ENCODE measurements around the gene C20orf96. TPM values are rescaled to one million over a fixed set of nuclear protein-coding genes. Genes with fewer than 3 reads are reported as not detected.
A peak's percentile ranks its signal among the peaks of the same experiment; 100 is the strongest.

Gene C20orf96
- total and polyA plus RNA-seq, 2 experiments from 2014 or later = 0.32 to 4.5 TPM

- Histone ChIP-seq H3K4me3 (peak overlapping the region; percentile 62), H3K27ac (0 out of 2 replicates have a peak overlapping the region, but pooled peaks have one; percentile 14), H2AFZ (peak overlapping the region; percentile 44), H3K36me3 (ENCODE audit: low read depth) (no peaks in the 10 kb centered on the region), H3K9me3 (ENCODE audit: low read depth) (no peaks in the 10 kb centered on the region), H4K20me1 (ENCODE audit: insufficient read depth) (no peaks in the 10 kb centered on the region), H3K79me2 (ENCODE audit: insufficient read depth) (no peaks in the 10 kb centered on the region), H3K9me2 (ENCODE audit: insufficient read depth) (no peaks in the 10 kb centered on the region), H3K27me3 (replicated peaks; ENCODE audit: insufficient read depth) (no peaks in the 10 kb centered on the region), H3K9ac (peak overlapping the region; percentile 55), H3K4me1 (ENCODE audit: insufficient read depth) (no peaks in the 10 kb centered on the region), H3K4me2 (ENCODE audit: unreplicated experiment) (peak overlapping the region; percentile 51), H3F3A (ENCODE audit: insufficient read depth) (no peaks in the 10 kb centered on the region)
- peak; percentile 77 for DNase-seq
- no peak for TF ChIP-seq EZH2phosphoT487 (IDR thresholded peaks at IDR 0.05; ENCODE audit: insufficient read depth, low read depth)
- in situ Hi-C loops (cut with MboI) = no loop called here
- WGBS, 2 experiments (ENCODE audit: low coverage in 1 of 2, low lambda C conversion rate in 2 of 2, missing lambda C conversion rate in 2 of 2) = 44 to 46% methylated on average over 29 to 80 of the region's 88 CpGs
Measured at GRCh38 chr20:278607-279571, 11.7 kb downstream of the C20orf96 start.

- WGBS, 2 experiments (ENCODE audit: low coverage in 1 of 2, low lambda C conversion rate in 2 of 2, missing lambda C conversion rate in 2 of 2) = 78 to 84% methylated on average over 5 of the region's 5 CpGs
- Histone ChIP-seq H3K4me2 (ENCODE audit: unreplicated experiment) (no peak overlapping the region), H3K4me3 (no peak overlapping the region), H3K9me3 (ENCODE audit: low read depth) (no peaks in the 10 kb centered on the region), H3K27me3 (replicated peaks; ENCODE audit: insufficient read depth) (no peaks in the 10 kb centered on the region), H4K20me1 (ENCODE audit: insufficient read depth) (no peaks in the 10 kb centered on the region), H3F3A (ENCODE audit: insufficient read depth) (no peaks in the 10 kb centered on the region), H3K36me3 (ENCODE audit: low read depth) (no peaks in the 10 kb centered on the region), H3K9me2 (ENCODE audit: insufficient read depth) (no peaks in the 10 kb centered on the region), H2AFZ (no peak overlapping the region), H3K9ac (no peak overlapping the region), H3K4me1 (ENCODE audit: insufficient read depth) (no peaks in the 10 kb centered on the region), H3K27ac (no peak overlapping the region), H3K79me2 (ENCODE audit: insufficient read depth) (no peaks in the 10 kb centered on the region)
- no peak for TF ChIP-seq EZH2phosphoT487 (IDR thresholded peaks at IDR 0.05; ENCODE audit: insufficient read depth, low read depth)
- in situ Hi-C loops (cut with MboI) = no loop called here
- DNase-seq = no peak
Measured at GRCh38 chr20:278181-278580, 12.4 kb downstream of the C20orf96 start.

- H3K79me2 ChIP-seq (ENCODE audit: insufficient read depth) = no peaks in the 10 kb centered on the region
- H3K4me1 ChIP-seq (ENCODE audit: insufficient read depth) = no peaks in the 10 kb centered on the region
- in situ Hi-C loops (cut with MboI) = no loop called here
- no peaks in the 10 kb centered on the region for H3K36me3 ChIP-seq (ENCODE audit: low read depth)
- no peaks in the 10 kb centered on the region for H3F3A ChIP-seq (ENCODE audit: insufficient read depth)
- no peak overlapping the region for H2AFZ ChIP-seq
- no peaks in the 10 kb centered on the region for H3K9me2 ChIP-seq (ENCODE audit: insufficient read depth)
- H3K27ac ChIP-seq = no peak overlapping the region
- no peaks in the 10 kb centered on the region for H3K27me3 ChIP-seq (replicated peaks; ENCODE audit: insufficient read depth)
- no peak for TF ChIP-seq EZH2phosphoT487 (IDR thresholded peaks at IDR 0.05; ENCODE audit: insufficient read depth, low read depth)
- TF ChIP-seq EZH2 (IDR thresholded peaks at IDR 0.05; ENCODE audit: insufficient read depth, poor library complexity, severe bottlenecking) = no peak
- no peak overlapping the region for H3K9ac ChIP-seq
- DNase-seq = no peak
- no peaks in the 10 kb centered on the region for H3K9me3 ChIP-seq (ENCODE audit: low read depth)
- WGBS, 2 experiments (ENCODE audit: low coverage in 1 of 2, low lambda C conversion rate in 2 of 2, missing lambda C conversion rate in 2 of 2) = 33 to 47% methylated on average over 2 to 3 of the region's 3 CpGs
- H4K20me1 ChIP-seq (ENCODE audit: insufficient read depth) = no peaks in the 10 kb centered on the region
- no peak overlapping the region for H3K4me3 ChIP-seq
- no peak overlapping the region for H3K4me2 ChIP-seq (ENCODE audit: unreplicated experiment)
Measured at GRCh38 chr20:277496-277781, 13.1 kb downstream of the C20orf96 start.

- 89 to 98% methylated on average over 11 to 12 of the region's 12 CpGs for WGBS, 2 experiments (ENCODE audit: low coverage in 1 of 2, low lambda C conversion rate in 2 of 2, missing lambda C conversion rate in 2 of 2)
Measured at GRCh38 chr20:276620-277495, 13.7 kb downstream of the C20orf96 start.

More at GRCh38 chr20:276620-277495, 13.7 kb downstream of the C20orf96 start:
- no peaks in the 10 kb centered on the region for H3F3A ChIP-seq (ENCODE audit: insufficient read depth)
- no peak overlapping the region for H3K4me2 ChIP-seq (ENCODE audit: unreplicated experiment)
- no peaks in the 10 kb centered on the region for H4K20me1 ChIP-seq (ENCODE audit: insufficient read depth)
- H3K4me3 ChIP-seq = no peak overlapping the region
- TF ChIP-seq EZH2phosphoT487 (IDR thresholded peaks at IDR 0.05; ENCODE audit: insufficient read depth, low read depth) (no peak), EZH2 (IDR thresholded peaks at IDR 0.05; ENCODE audit: insufficient read depth, poor library complexity, severe bottlenecking) (no peak)
- no peaks in the 10 kb centered on the region for H3K4me1 ChIP-seq (ENCODE audit: insufficient read depth)
- no peaks in the 10 kb centered on the region for H3K27me3 ChIP-seq (replicated peaks; ENCODE audit: insufficient read depth)
- no peaks in the 10 kb centered on the region for H3K36me3 ChIP-seq (ENCODE audit: low read depth)
- no peak overlapping the region for H2AFZ ChIP-seq
- no peak overlapping the region for H3K27ac ChIP-seq
- in situ Hi-C loops (cut with MboI) = no loop called here
- DNase-seq = no peak
- no peaks in the 10 kb centered on the region for H3K9me3 ChIP-seq (ENCODE audit: low read depth)
- no peak overlapping the region for H3K9ac ChIP-seq
- no peaks in the 10 kb centered on the region for H3K79me2 ChIP-seq (ENCODE audit: insufficient read depth)
- no peaks in the 10 kb centered on the region for H3K9me2 ChIP-seq (ENCODE audit: insufficient read depth)

Data from GM23248 (cell line).